Fibroblast of mammary gland (primary cell): ENCODE measurements around the gene CHRM2.

Experiments used
- DNase-seq: peaks from one replicate; pipeline ENCODE4 v3.0.0-alpha.2; 2010; ENCODE audit warnings: low read depth
- H3K4me3 ChIP-seq: 2 replicates; pipeline ENCODE4 v1.5.1; 2011; ENCODE audit warnings: low read depth, mild to moderate bottlenecking, low read length, moderate library complexity; ENCODE audit not compliant: control insufficient read depth
- CTCF ChIP-seq: conservative IDR thresholded peaks from 2 replicates; pipeline ENCODE4 v1.5.1; 2011; ENCODE audit warnings: low read depth, low read length, inconsistent platforms; ENCODE audit not compliant: control insufficient read depth, insufficient read depth

Gene CHRM2

GRCh38 chr7:136877509-136877908 is 9.1 kb downstream of the CHRM2 start:
- no peak for DNase-seq
- H3K4me3 ChIP-seq, result no peak overlapping the region
- TF ChIP-seq CTCF, result no peak

- DNase-seq, result no peak
- H3K4me3 ChIP-seq, result no peak overlapping the region
- no peak for TF ChIP-seq CTCF
These were observed 9.5 kb downstream of the CHRM2 start for GRCh38 chr7:136877990-136878389.

- no peak for TF ChIP-seq CTCF
- no peak overlapping the region for H3K4me3 ChIP-seq
- no peak for DNase-seq
These were observed 10.4 kb downstream of the CHRM2 start for GRCh38 chr7:136878878-136879277.

GRCh38 chr7:136883046-136883445 is 14.6 kb downstream of the CHRM2 start:
- no peak overlapping the region for H3K4me3 ChIP-seq
- DNase-seq, result no peak
- TF ChIP-seq CTCF, result no peak

- no peak for DNase-seq
- H3K4me3 ChIP-seq, result no peak overlapping the region
- no peak for TF ChIP-seq CTCF
These were observed 16.0 kb downstream of the CHRM2 start for GRCh38 chr7:136884492-136884891.

- H3K4me3 ChIP-seq, result no peak overlapping the region
- TF ChIP-seq CTCF, result no peak
- no peak for DNase-seq
These were observed 18.9 kb downstream of the CHRM2 start for GRCh38 chr7:136887317-136887716.

GRCh38 chr7:136890399-136890798 is 21.9 kb downstream of the CHRM2 start:
- H3K4me3 ChIP-seq, result no peak overlapping the region
- no peak for DNase-seq
- TF ChIP-seq CTCF, result no peak
